NOMO-1 treated with DMSO at 0.1 percent for 48 hours (cell line): ENCODE measurements around the gene SLC5A10.
"Not testable (repeated sequence)": the region's sequence is repeated elsewhere in the genome, so short reads cannot be mapped to it uniquely, and the experiment has no call there.

Experiments
- DNase-seq: peaks from one replicate; lab custom pipeline; 2025; ENCODE audit not compliant: unreplicated experiment; lab: John Stamatoyannopoulos, UW

The SLC5A10 gene

DNA sequence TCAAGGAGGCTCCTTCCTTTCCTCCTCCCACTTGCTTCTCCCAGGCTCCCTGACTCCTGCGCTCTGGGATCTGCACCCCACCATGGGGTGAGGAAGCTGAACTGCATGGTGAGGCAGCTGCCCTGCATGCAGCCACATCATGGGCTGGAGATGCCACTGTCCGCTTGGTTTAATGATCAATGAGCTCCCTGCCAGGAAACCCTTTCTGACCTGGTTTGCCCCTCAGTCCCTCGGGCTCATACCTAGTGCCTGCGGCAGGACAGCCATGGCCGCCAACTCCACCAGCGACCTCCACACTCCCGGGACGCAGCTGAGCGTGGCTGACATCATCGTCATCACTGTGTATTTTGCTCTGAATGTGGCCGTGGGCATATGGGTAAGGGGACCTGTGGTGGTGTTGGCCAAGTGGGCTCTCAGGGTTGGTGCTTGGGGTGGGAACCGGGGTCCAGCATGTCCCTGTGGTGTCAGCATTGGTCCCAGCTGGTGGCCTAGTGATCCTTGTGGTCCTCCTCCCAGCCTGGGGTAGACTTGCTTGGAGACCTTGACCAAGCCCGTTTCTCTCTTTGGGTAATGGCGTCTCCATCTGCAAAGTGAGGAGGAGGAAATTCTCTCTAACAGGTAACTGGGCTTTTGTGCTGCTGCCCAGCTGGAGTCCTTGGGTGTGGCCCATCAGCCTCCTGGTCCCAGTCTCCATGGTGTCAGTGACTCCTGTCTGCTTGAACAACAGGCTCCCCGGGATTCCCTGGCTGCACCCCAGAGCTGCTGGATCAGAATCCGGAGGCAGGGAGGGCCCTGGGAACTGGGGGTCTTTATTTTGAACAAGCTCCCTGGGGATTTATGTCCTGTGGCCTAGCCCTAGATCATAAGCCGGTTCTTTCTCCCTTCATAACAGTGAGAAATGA is at the start of gene SLC5A10:
Gene SLC5A10 (plus strand): TSS at position 225 of the 902 bp plus-strand sequence. CDS start 41 bp downstream, at position 266.
- DNase-seq: no peak

DNA sequence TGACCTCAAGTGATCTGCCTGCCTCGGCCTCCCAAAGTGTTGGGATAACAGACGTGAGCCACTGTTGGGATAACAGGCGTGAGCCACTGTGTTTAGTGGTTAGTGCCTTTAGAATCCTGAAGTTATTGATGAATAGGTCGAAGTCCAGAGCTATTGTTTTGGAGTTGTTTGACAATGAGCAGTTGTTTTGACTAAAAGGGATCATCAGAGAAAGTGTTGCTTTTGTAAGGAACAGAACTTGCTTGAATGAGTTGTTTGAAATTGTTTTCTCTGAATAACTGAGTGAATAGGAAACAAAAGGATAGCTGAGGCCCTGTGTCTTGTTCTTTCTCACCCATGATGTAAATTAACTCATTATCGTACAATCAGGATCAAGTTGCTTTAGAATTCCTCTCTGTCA is 47.5 kb upstream of the SLC5A10 start:
- no peak for DNase-seq

DNA sequence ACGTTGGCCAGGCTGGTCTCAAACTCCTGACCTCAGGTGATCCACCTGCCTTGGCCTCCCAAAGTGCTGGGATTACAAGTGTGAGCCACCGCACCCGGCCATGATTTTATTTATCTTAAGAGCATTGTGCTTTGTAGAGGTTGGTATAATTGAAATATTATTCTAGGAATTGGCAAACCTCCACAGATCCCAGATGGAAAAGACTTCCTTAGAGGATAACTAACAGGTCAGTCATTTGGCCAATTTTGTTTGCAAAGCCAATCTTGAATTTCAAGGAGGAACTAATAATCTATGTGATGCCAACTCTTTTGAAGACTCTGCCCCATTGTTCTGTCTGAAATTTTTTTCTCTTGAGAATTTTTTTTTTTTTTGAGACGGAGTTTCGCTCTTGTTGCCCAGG is 46.7 kb upstream of the SLC5A10 start:
- DNase-seq: no peak

DNA sequence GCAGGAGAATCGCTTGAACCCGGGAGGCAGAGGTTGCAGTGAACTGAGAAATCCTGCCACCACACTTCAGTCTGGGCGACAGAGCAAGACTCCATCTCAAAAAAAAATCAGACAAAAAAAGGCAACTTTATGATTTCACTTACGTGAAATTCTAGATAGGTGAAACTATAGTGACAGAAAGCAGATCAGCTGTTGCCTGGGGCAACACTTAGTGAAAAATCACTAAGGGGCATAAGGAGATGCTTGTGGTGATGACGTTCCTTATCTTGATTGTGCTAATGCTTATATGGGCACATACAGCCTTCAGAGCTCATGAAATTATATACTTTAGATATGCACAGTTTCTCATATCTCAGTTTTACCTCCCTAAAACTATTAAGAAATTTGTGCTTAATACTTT is 41.6 kb upstream of the SLC5A10 start:
- DNase-seq: no peak

DNA sequence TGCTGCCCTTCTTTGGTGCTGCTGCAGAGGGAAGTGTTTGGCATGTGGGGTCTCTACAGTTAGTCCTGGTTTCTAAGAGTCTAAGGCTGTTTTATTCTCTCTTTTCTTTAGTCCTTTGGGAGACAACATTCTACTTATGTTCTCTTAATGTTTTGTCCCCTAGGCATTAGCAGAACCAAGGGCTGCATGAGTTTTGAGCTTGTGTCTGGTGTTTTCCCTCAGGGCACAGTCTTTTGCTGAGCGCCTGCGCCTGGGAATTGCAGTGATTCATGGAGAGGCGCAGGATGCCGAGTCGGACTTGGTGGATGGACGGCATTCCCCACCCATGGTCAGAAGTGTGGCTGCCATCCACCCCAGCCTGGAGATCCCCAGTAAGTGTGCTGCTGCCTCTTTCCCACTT is 41.1 kb upstream of the SLC5A10 start:
- no peak for DNase-seq

DNA sequence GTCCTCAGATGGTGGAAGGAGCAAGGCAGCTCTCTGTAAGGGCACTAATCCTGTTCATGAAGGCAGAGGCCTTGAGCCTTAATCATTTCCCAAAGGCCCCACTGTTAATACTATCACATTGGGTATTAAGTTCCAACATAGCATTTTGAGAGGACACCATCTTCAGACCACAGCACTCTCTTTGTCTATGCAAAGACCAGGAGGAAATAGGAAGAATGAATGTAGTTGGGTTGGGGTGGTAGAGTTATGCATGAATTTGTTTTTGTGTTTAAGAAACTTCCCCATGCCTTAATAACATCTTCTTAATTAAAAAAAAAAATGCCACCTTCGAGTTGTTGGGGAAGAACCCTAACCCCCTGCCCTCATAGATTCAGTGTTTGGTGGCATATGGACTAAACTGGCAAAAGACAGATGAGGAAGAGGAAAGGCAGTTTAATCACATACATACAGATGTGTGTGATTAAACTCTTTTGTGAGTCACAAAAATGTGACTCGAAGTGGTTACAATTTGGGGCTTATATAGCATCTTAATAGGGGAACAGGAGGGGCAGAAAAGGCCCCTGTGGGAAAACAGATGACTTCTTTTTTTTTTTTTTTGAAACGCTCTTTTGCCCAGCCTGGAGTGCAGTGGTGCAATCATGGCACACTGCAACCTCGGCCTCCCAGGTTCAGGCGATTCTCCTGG is 35.0 kb upstream of the SLC5A10 start:
- DNase-seq: peak; percentile 42

DNA sequence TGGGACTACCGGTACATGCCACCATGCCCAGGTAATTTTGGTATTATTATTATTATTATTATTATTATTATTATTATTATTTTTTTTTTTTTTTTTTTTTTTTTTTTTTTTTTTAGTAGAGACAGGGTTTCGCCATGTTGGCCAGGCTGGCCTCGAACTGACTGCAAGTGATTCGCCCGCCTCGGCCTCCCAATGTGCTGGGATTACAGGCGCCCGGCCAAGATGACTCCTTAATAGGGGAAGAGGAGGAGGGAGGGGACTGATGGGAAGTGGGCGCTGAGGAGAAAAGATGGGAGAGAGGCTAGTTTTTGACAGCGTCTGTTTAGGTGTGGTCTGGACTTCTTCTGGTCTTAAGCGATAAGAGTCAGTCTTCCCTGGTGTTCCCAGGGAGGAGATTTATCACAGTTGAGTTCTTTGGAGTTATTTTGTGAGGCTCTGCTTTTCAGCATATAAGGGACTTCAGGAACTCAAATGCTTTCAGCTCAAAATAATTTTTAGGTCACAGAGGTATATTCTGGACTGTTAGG is 34.4 kb upstream of the SLC5A10 start:
- DNase-seq: no peak

DNA sequence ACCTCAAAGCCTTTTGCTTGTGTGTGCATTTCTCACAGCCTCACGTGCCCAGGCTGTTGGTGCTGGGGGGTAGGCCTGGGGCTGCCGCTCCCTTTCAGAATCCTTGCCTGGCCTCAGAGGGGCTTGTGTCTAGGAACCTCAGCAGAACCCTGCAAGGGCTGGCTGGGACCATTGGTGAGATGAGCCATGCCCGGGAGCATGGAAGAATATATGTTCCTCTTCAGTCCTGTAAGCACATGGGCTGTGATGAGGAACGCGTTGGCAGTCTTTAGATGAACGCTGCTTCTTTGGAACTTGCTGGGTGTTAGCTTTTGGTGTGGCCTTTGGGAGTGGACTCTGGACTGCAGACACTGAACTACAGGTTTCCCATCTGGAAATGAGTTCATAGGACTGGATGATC is 32.0 kb upstream of the SLC5A10 start:
- DNase-seq: no peak

DNA sequence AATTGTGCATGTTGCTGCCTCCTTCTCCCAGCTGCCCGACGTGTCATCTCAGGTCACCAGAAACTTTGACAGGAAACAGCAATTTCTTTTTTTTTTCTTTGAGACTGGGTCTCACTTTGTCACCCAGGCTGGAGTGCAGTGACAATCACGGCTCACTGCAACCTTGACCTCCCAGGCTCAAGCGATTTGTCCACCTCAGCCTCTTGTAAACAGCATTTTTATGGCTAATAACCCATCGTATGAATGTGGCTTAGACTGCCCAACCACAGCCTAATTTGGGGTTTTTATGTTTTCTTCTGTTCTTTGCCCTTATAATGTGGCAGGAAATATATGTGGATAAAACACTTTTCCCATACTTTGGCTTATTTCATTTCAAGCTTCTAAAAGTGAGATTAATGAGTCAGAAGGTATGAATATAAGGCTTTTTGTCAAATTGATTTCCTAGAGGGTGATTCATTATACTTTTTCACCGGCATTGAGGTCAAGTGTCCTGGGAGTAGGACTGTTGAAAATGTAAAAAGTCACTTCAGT is 31.0 kb upstream of the SLC5A10 start:
- DNase-seq: no peak

DNA sequence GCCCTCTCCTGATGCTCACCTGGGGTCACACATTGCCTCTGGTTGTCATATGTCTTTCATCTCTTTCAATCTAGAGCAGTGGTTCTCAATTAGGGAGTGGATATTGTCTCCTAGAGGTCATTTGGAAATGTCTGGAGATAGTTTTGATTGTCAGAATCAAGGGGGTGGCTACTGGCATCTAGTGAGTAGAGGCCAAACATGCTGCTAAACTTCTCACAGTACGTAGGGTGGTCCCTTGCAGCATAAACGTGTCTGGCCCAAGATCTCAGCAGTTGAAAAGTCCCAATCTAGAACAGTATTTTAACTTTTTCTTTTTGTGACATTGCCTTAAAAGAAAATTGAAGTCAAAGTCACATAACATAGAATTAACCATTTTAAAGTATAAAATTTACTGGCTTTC is 30.5 kb upstream of the SLC5A10 start:
- no peak for DNase-seq

DNA sequence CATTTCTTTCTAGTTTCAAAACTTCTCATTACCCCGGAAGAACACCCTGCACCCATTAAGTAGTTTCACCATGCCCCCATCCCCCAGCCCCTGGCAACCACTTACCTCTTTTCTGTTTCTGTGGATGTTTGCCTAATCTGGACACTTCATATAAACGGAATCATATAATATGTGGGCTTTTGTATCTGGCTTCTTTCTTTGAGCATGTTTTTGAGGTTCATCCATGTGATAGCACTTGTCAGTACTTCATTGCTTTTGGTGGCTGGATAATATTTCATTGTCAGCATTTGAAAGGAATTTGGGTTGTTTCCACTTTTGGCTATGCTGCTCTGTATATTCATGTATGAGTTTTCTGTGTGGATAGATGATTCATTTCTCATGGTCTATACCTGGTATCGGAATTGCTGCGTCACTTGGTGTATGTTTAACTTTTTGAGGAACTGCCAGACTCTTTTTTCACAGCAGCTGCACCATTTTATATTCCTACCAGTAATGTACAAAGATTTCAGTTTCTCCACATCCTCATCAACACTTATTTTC is 30.0 kb upstream of the SLC5A10 start:
- peak; percentile 87 for DNase-seq

DNA sequence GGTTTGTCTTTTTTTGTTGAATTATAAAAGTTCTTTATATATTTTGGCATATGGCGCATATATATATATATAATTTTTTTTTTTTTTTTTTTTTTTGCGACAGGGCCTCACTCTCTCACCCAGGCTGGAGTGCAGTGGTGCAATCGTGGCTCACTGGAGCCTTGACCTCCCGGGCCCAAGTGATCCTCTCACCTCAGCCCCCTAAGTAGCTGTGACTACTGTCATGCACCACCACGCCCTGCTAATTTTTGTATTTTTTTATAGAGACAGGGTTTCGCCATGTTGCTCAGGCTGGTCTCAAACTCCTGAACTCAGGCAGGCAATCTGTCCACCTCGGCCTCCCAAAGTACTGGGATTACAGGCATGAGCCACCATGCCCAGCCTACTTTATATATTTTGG is 29.4 kb upstream of the SLC5A10 start:
- not testable (repeated sequence) for DNase-seq

DNA sequence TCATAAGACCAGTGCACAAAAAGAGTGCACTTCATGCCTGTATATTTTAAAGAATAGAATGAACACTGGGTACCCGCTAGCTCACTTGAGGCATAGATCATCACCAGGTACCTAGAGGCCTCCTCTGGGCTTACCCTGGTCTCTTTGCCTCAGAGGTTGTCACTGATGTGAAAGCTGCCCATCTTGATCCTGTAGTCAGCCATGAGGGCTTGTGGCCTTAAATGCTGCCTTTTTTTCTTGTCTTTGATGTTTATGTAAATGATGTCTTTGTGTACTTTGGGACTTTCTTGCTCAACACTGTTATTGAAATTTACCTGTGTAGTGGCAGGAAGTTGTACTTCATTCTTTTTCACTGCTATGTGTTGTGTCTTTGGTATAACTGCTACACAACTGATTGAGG is 26.8 kb upstream of the SLC5A10 start:
- DNase-seq: no peak

DNA sequence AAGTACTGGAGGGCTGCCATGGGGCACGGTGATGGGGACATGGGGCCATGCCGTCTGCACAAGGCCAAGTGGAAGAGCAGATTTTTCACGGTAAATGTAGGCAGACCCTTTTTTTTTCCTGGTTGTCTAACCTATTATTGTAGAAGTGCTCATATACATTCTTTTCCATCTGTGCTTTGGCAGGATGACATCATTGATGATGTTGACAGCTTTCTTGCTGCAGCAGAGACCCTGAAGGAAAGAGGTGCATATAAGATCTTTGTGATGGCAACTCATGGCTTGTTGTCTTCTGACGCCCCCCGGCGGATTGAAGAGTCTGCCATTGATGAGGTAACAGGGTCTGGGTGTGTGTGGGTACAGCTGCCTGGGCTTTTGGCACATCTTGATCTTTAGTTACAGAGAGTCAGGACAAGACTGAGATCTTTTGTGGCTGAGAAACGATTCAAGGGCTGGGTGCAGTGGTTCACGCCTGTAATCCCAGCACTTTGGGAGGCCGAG is 23.3 kb upstream of the SLC5A10 start:
- no peak for DNase-seq

DNA sequence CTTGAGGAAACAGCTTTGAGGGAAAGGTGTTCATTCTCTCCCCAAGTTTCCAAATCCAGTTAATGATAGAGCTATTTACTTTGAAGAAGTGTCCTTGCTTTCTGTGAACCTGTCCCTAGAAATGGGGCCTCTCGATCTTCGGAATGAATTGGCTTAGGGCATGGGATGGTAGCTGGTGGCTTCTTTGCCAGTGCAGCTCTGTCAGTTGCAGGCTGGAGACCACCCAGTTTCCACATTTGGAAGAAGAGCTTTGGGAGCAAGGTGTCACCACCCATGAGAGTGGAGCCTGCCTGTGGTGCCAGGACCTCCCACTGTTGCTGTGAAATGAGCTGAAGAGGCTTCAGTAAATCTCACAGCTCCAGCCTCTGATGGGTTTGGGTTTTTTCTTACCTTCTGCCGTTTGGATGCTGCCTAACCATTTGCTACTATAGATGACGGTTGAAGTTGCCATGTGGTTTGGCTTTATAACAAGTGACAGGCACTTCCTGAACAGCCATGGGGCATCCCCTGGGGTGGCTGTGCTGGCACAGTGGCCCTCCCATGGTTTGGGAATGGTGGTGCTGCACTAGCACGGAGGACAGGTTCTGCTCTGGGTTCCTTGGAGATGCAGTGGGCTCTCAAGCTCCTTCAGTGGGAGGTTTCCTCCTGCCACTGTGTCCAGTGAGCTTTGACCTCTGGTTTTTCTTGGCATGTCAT is 19.5 kb upstream of the SLC5A10 start:
- no peak for DNase-seq

DNA sequence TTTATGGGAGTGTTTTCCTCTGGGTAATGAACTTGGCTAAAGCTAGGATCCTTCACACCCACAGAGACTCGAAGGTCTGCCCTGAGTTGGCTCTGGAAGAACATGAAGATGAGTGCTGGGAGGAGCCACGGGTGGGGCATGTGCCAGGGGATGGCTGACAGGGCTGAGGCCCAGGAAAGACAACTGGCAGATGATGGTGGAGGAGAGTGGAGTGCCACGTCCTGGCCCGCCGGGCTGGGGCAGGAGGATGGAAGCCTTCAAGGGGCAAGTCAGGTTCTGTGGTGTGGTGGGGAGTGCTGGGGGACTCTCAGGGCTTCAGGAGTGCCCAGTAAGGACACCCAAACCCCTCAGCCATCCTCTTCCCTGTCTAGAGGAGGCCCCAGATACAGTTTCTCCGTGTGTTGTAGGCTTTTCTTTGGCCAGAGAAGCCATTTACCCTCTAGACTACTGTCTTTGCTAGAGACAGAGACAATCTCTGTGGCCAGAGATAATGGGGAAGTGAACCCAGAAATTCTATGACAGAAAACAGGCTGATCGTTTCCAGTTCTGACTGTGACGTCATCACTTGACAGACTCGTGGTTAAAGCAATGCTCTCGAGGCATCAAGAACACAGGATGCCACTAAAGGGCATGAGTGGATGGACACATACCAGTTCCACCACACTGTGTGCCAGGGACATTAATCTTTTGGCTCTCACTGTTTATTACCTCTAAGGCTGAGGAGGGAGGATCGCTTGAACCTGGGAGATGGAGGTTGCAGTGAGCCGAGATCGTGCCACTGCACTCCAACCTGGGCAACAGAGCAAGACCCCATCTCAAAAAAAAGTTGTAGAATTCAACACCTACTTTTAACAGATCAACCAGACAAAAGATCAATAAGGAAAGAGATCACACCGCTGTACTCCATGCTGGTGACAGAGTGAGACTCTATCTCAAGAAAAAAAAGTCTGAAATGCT is 18.6 kb upstream of the SLC5A10 start:
- DNase-seq: no peak

DNA sequence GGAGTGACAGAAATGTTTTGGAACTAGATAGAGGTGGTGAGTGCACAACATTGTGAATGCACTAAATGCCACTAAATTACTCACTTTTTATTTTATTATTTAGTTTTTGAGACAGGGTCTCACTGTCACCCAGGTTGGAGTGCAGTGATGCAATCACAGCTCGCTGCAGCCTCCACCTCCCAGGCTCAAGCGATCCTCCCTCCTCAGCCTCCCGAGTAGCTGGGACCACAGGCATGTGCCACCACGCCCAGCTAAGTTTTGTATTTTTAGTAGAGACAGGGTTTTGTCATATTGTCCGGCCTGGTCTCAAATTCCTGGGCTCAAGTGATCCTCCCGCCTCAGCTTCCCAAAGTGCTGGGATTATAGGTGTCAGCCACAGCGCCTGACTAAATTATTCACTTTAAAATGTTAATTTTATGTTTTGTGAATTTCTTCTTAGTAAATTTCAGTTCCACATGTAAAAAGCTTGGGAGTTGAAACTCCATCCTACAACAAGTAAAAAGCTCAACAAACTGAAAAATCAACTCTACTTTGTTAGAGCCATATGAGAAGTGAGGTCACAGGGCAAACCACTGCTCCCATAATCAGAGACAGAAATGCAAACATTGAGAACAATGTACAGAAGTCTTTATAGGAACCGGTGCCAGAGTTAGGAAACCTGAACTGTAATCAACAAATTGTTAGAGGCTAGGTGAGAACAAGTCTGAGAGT is 13.8 kb upstream of the SLC5A10 start:
- no peak for DNase-seq

DNA sequence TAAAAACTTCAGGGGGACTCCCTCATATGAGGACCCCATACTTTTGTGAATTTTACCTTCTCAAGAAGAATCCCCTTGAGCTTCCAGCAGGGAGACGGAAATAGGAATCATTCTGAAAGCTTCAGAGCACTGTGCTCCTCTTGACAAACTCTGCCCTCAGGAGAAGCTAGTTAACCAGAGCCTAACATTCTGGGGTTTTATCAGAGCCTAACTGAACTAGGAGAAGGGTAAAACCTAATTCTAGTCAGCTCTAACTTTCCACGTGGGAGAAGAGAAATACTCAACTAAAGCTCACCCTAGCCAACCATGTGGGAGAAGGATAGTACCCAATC is 13.3 kb upstream of the SLC5A10 start:
- no peak for DNase-seq

DNA sequence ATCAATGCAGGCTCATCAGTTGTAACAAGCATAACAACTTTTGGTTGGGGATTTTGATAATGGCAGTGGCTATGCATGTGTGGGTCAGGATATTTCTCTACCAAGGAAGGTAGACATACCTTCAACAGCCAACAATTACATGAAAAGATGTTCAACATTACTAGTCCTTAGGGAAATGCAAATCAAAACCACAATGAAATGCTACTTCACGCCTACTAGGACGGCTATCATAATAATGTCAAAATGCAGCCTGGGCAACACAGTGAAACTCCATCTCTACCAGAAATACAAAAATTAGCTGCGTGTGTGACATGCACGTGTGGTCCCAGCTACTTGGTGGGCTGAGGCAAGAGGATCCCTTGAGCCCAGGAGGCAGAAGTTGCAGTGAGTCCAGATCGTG is 7.3 kb upstream of the SLC5A10 start:
- DNase-seq: no peak
